Prostate gland (tissue), 2 donors: ENCODE results near the gene OR4D10.

Experiments used
- POLR2A ChIP-seq: fragments of 450-650 bp; IDR thresholded peaks from one replicate; pipeline ENCODE4 v1.6.1; 2016; ENCODE audit warnings: antibody characterized with exemption, mild to moderate bottlenecking
- POLR2AphosphoS5 ChIP-seq: sonication (generic); formaldehyde crosslinking; IDR thresholded peaks from one replicate; pipeline ENCODE4 v1.6.1; 2017; ENCODE audit warnings: antibody characterized with exemption
- TF ChIP-seq, protein P1 (sequence below), 4 experiments: fragments of 200-600 bp in 2 of 4; fragments of 450-650 bp in 2 of 4; sonication (generic) in 2 of 4; IDR thresholded peaks; 1 replicate in 3 of 4; 2 replicates in 1 of 4; pipeline ENCODE4 v1.5.1; 2016 to 2019; ENCODE audit warnings: antibody characterized with exemption in 4 of 4, mild to moderate bottlenecking in 2 of 4, moderate library complexity in 2 of 4

DNA sequence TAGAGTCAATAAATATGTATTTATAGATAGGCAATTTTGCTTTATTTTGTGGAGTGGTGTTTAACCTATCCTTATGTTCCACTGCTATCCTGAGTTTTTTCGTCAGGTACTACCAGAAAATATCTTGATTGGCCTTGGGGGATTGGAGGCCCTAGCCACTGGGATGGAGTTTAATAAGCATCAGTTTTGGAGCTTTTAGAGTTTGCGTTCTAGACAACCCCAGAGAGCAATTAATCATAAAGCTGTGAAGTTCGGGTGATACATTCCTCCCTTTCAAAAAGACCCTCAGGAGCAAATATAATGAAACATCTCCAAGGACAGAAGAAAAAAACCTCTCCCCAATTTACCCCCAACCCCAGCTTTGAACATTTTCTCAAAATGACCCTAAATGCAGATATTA is 36.9 kb upstream of the OR4D10 start, which contains the start of gene OR5A1:
- TF ChIP-seq, protein P1, sequence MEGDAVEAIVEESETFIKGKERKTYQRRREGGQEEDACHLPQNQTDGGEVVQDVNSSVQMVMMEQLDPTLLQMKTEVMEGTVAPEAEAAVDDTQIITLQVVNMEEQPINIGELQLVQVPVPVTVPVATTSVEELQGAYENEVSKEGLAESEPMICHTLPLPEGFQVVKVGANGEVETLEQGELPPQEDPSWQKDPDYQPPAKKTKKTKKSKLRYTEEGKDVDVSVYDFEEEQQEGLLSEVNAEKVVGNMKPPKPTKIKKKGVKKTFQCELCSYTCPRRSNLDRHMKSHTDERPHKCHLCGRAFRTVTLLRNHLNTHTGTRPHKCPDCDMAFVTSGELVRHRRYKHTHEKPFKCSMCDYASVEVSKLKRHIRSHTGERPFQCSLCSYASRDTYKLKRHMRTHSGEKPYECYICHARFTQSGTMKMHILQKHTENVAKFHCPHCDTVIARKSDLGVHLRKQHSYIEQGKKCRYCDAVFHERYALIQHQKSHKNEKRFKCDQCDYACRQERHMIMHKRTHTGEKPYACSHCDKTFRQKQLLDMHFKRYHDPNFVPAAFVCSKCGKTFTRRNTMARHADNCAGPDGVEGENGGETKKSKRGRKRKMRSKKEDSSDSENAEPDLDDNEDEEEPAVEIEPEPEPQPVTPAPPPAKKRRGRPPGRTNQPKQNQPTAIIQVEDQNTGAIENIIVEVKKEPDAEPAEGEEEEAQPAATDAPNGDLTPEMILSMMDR (IDR thresholded peaks at IDR 0.05) = no peak
- TF ChIP-seq POLR2AphosphoS5 (no peak), POLR2A (no peak)
